GM12878 (cell line): Measurements from ENCODE around the gene CD276. TPM values are rescaled to one million over a fixed set of nuclear protein-coding genes. Genes with fewer than 3 reads are reported as not detected.

Experiments
- ATAC-seq: fragments of 200-7000 bp; cut with Tn5 transposase; 3 replicates; pipeline ENCODE4 v1.9.1; 2020; ENCODE audit warnings: mild to moderate bottlenecking, moderate library complexity
- BruUV-seq: library from RNA; stranded (reverse); fragments of 400-500 nt; replicated peaks from 2 replicates; lab custom pipeline; 2021; lab: Mats Ljungman, UMichigan
- CTCF ChIA-PET: fragments of 300-600 bp; sonication (Branson Sonifier 250); formaldehyde crosslinking; extraction: SDS; loops from one replicate; lab custom pipeline; 2021; ENCODE audit warnings: inconsistent platforms; lab: Yijun Ruan, JAX
- POLR2A ChIA-PET: fragments of 350-600 bp; formaldehyde crosslinking; extraction: SDS; loops from one replicate; lab custom pipeline; 2021; ENCODE audit warnings: inconsistent platforms; lab: Charles Lee
- RAD21 ChIA-PET: fragments of 300-600 bp; sonication (Branson Sonifier 250); formaldehyde crosslinking; loops from one replicate; lab custom pipeline; 2023; ENCODE audit warnings: antibody characterized with exemption; ENCODE audit not compliant: unreplicated experiment; lab: Charles Lee
- SMC1A ChIA-PET: fragments of 300-600 bp; sonication (Branson Sonifier 250); formaldehyde crosslinking; loops from one replicate; lab custom pipeline; 2023; ENCODE audit not compliant: unreplicated experiment, uncharacterized antibody; lab: Charles Lee
- DNase-seq: peaks from one replicate; pipeline ENCODE4 v3.0.0-alpha.2; 2011; ENCODE audit warnings: low read depth, low spot score
- FAIRE-seq: peaks from 3 replicates; lab custom pipeline; 2011; peaks lifted over from hg19 to GRCh38; lab: Jason Lieb, UNC
- H2AFZ ChIP-seq: 2 replicates; pipeline ENCODE4 v1.6.0; 2011; ENCODE audit warnings: low read depth, low read length, control low read depth; ENCODE audit not compliant: control insufficient read depth
- H3K27ac ChIP-seq: 2 replicates; pipeline ENCODE4 v1.5.1; 2011; ENCODE audit warnings: control low read depth; ENCODE audit not compliant: control insufficient read depth, insufficient read depth
- H3K27me3 ChIP-seq, 2 experiments: replicated peaks in 1 of 2; 2 replicates each; pipeline versions ENCODE4 v1.6.0 to v1.6.1; 2011; ENCODE audit warnings: low read length in 1 of 2; ENCODE audit not compliant: control insufficient read depth in 2 of 2, insufficient read depth in 2 of 2
- H3K36me3 ChIP-seq, 2 experiments: 2 replicates each; pipeline ENCODE4 v1.5.1; 2011; ENCODE audit warnings: low read length in 1 of 2; ENCODE audit not compliant: control insufficient read depth in 2 of 2, insufficient read depth in 2 of 2
- H3K4me1 ChIP-seq: 2 replicates; pipeline ENCODE4 v1.6.1; 2011; ENCODE audit warnings: mild to moderate bottlenecking, low read length, moderate library complexity, mixed read lengths; ENCODE audit not compliant: control insufficient read depth, insufficient read depth
- H3K4me2 ChIP-seq: 2 replicates; pipeline ENCODE4 v1.6.0; 2011; ENCODE audit warnings: control low read depth; ENCODE audit not compliant: control insufficient read depth, insufficient read depth
- H3K4me3 ChIP-seq: fragments of 200-600 bp; sonication (generic); 2 replicates; pipeline ENCODE4 v1.5.1; 2016
- H3K79me2 ChIP-seq: 2 replicates; pipeline ENCODE4 v1.6.0; 2011; ENCODE audit warnings: low read length; ENCODE audit not compliant: control insufficient read depth, insufficient read depth
- H3K9ac ChIP-seq: 2 replicates; pipeline ENCODE4 v1.8.0; 2011; ENCODE audit warnings: low read length, control low read depth, mixed read lengths; ENCODE audit not compliant: control insufficient read depth, insufficient read depth
- H3K9me3 ChIP-seq: replicated peaks from 3 replicates; pipeline ENCODE4 v1.5.1; 2011; ENCODE audit warnings: mild to moderate bottlenecking, low read length; ENCODE audit not compliant: control insufficient read depth, insufficient read depth
- H4K20me1 ChIP-seq: 2 replicates; pipeline ENCODE4 v1.6.0; 2011; ENCODE audit not compliant: control insufficient read depth, insufficient read depth
- CBFB ChIP-seq: IDR thresholded peaks from 2 replicates; pipeline ENCODE4 v1.6.1; 2016; ENCODE audit warnings: antibody characterized with exemption, low read depth
- EED ChIP-seq: sonication (generic); IDR thresholded peaks from 2 replicates; pipeline ENCODE4 v1.6.1; 2016; ENCODE audit warnings: antibody characterized with exemption, low read depth
- FOS ChIP-seq: IDR thresholded peaks from 3 replicates; pipeline ENCODE4 v1.6.1; 2011; ENCODE audit warnings: borderline replicate concordance; ENCODE audit not compliant: insufficient read length; ENCODE audit errors: extremely low read depth
- FOXK2 ChIP-seq: fragments of 450-650 bp; IDR thresholded peaks from 2 replicates; pipeline ENCODE4 v1.6.1; 2017; ENCODE audit warnings: mild to moderate bottlenecking, moderate library complexity
- IRF4 ChIP-seq: IDR thresholded peaks from 2 replicates; pipeline ENCODE4 v1.6.1; 2011; ENCODE audit warnings: low read depth, low read length
- MYB ChIP-seq: fragments of 150-350 bp; IDR thresholded peaks from 2 replicates; pipeline ENCODE4 v1.6.1; 2014; ENCODE audit warnings: mild to moderate bottlenecking, low read depth, low read length, borderline replicate concordance
- NFXL1 ChIP-seq: fragments of 450-650 bp; IDR thresholded peaks from 2 replicates; pipeline ENCODE4 v1.6.1; 2017; ENCODE audit warnings: antibody characterized with exemption, mild to moderate bottlenecking, borderline replicate concordance
- NR2C1 ChIP-seq: fragments of 450-650 bp; IDR thresholded peaks from 2 replicates; pipeline ENCODE4 v1.6.1; 2017; ENCODE audit warnings: antibody characterized with exemption, mild to moderate bottlenecking, moderate library complexity
- SIN3A ChIP-seq: IDR thresholded peaks from 2 replicates; pipeline ENCODE4 v1.6.1; 2012; ENCODE audit warnings: low read depth, low read length, improper control_type of control experiment
- SMARCA5 ChIP-seq: fragments of 450-650 bp; IDR thresholded peaks from 2 replicates; pipeline ENCODE4 v1.6.1; 2017; ENCODE audit warnings: mild to moderate bottlenecking
- SUZ12 ChIP-seq: fragments of 200-600 bp; sonication (generic); IDR thresholded peaks from one replicate; pipeline ENCODE4 v1.6.1; 2018; ENCODE audit warnings: antibody characterized with exemption, mild to moderate bottlenecking; ENCODE audit not compliant: unreplicated experiment
- ZBED1 ChIP-seq: IDR thresholded peaks from 2 replicates; pipeline ENCODE4 v1.6.1; 2016; ENCODE audit warnings: borderline replicate concordance
- ZNF217 ChIP-seq: fragments of 450-650 bp; IDR thresholded peaks from 2 replicates; pipeline ENCODE4 v1.6.1; 2017; ENCODE audit warnings: antibody characterized with exemption, mild to moderate bottlenecking
- ZZZ3 ChIP-seq: IDR thresholded peaks from 2 replicates; pipeline ENCODE4 v1.6.1; 2011; ENCODE audit warnings: low read depth; ENCODE audit not compliant: control insufficient read depth, insufficient read length
- WGBS: methylation state at CpG from one replicate; pipeline ENCODE4 v1.1.6; 2016; ENCODE audit warnings: low lambda C conversion rate; ENCODE audit not compliant: insufficient replicate concordance, insufficient coverage; ENCODE audit errors: missing lambda C conversion rate; 5-methylcytosine and 5-hydroxymethylcytosine counted together
- in situ Hi-C: fragments of 300-500 bp; cut with MboI; formaldehyde crosslinking; loops from 9 replicates; pipeline ENCODE4 v1.14.3; 2018; ENCODE audit warnings: mixed read lengths
- intact Hi-C: fragments of 100-400 bp; cut with micrococcal nuclease; formaldehyde crosslinking; loops from one replicate; pipeline ENCODE4 v1.14.2; 2022; ENCODE audit not compliant: unreplicated experiment
- polyA plus RNA-seq, 11 experiments: library from polyadenylated mRNA; depleted of rRNA in 4 of 11; unstranded in 6 of 11; stranded (reverse) in 5 of 11; fragments of >200 nt; fragmentation: Nextera tagmentation in 4 of 11; fragmentation: Illumina TruSeq in 1 of 11; extraction: Ambion mirVana in 4 of 11; extraction: Trizol in 1 of 11; gene quantifications; 1 replicate in 1 of 11; 2 replicates in 10 of 11; pipeline versions ENCODE4 v1.2.1 to v1.2.3, GENCODE V29; 2011 to 2016; ENCODE audit warnings: inconsistent platforms in 2 of 11, missing spikeins in 2 of 11, low read depth in 1 of 11
- total RNA-seq, 4 experiments: library from RNA; depleted of rRNA in 3 of 4; stranded (reverse); fragments of >200 nt in 3 of 4; fragmentation: Illumina TruSeq in 1 of 4; extraction: Trizol in 1 of 4; gene quantifications; 2 replicates each; pipeline versions ENCODE4 v1.2.1 to v1.2.3, GENCODE V29; 2013 to 2021
- TF ChIP-seq, protein P1 (sequence below): IDR thresholded peaks from 2 replicates; pipeline ENCODE4 v1.6.1; 2012; ENCODE audit warnings: improper control_type of control experiment, low read depth, low read length; ENCODE audit not compliant: insufficient replicate concordance

CD276 gene
- total and polyA plus RNA-seq, 10 of the 15 experiments (the other 5 are each of a cell fraction or from before 2014, with no cell fraction given), result 0.11 to 3.0 (median 1.2) TPM

DNA sequence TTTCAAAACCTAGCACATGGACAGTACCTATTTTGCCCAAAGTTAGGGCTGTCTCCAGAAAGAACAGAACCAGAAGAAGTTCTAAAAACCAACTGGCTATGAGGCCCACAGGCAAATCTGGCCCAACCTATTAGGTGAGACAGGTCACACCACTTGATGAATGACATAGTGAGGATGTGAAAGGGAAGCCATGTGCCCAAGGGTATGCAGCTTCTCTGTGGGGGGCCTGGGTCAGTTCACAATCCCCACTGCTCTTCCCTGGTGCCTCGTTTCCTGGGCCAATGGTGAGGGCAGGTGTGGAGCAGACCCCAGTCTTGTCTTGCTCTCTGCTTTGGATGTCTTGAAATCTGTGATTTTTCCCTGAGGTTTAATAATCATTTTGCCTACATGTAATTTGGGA lies 60.1 kb downstream of the CD276 start:
- DNase-seq (no peak), FAIRE-seq (no peak), ATAC-seq (no peak)
- BruUV-seq, result no TSS peak
- H3K36me3 ChIP-seq, result no peaks in the 10 kb centered on the region
- POLR2A ChIA-PET, result no interaction called here
- H2AFZ ChIP-seq, result no peak overlapping the region
- no peak overlapping the region for H3K4me2 ChIP-seq
- intact Hi-C loops, result no loop called here
- TF ChIP-seq SIN3A (no peak), CBFB (no peak), ZZZ3 (no peak)
- H3K9ac ChIP-seq, result no peak overlapping the region
- SMC1A ChIA-PET, result no interaction called here
- H3K79me2 ChIP-seq, result no peaks in the 10 kb centered on the region
- H3K27ac ChIP-seq, result no peak overlapping the region
- WGBS, result 0% methylated on average over 1 of the region's 1 CpG
- H3K27me3 ChIP-seq, result peaks cover 0 to 3% of the 10 kb centered on the region in 2 experiments; a peak in 3 of 4 replicates
- H3K4me1 ChIP-seq, result no peaks in the 10 kb centered on the region
- H3K9me3 ChIP-seq, result no peaks in the 10 kb centered on the region
- no peaks in the 10 kb centered on the region for H4K20me1 ChIP-seq
- in situ Hi-C loops, result no loop called here
- no peak overlapping the region for H3K4me3 ChIP-seq
- CTCF ChIA-PET, result no interaction called here
- RAD21 ChIA-PET, result no interaction called here

DNA sequence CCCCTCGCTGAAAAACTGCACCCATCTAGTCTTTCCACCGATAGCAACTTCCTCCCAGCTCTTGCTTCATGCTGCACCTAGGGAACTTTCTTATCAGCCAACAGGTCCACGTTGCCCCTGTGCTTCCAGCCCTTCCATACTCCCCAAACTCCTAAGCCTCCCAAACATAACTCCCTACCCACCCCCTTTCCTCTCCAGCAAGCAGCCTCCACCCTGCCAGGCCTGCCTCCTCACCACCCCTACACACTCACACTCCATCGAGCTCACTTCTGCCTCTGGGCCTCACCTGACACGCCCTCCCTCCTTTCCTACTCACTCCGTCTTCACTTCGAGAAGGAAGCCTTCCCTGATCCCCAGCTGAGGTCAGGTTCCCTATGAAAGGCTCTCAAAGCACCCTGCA lies 60.9 kb downstream of the CD276 start:
- DNase-seq, result no peak
- SMC1A ChIA-PET, result no interaction called here
- no peak overlapping the region for H2AFZ ChIP-seq
- WGBS, result 7% methylated on average over 7 of the region's 7 CpGs
- H3K27ac ChIP-seq, result no peak overlapping the region
- RAD21 ChIA-PET, result no interaction called here
- no peak for FAIRE-seq
- intact Hi-C loops, result no loop called here
- POLR2A ChIA-PET, result no interaction called here
- no peak overlapping the region for H3K9ac ChIP-seq
- BruUV-seq, result no TSS peak
- in situ Hi-C loops, result no loop called here
- no peaks in the 10 kb centered on the region for H4K20me1 ChIP-seq
- H3K4me1 ChIP-seq, result no peaks in the 10 kb centered on the region
- no peaks in the 10 kb centered on the region for H3K36me3 ChIP-seq
- H3K4me3 ChIP-seq, result no peak overlapping the region
- no peak for ATAC-seq
- H3K4me2 ChIP-seq, result no peak overlapping the region
- peaks cover 0 to 5% of the 10 kb centered on the region in 2 experiments; a peak in 3 of 4 replicates for H3K27me3 ChIP-seq
- no peaks in the 10 kb centered on the region for H3K79me2 ChIP-seq
- H3K9me3 ChIP-seq, result no peaks in the 10 kb centered on the region
- CTCF ChIA-PET, result no interaction called here
- no peak for TF ChIP-seq NR2C1
- TF ChIP-seq FOXK2, result no peak
- no peak for TF ChIP-seq NFXL1
- TF ChIP-seq, protein P1, sequence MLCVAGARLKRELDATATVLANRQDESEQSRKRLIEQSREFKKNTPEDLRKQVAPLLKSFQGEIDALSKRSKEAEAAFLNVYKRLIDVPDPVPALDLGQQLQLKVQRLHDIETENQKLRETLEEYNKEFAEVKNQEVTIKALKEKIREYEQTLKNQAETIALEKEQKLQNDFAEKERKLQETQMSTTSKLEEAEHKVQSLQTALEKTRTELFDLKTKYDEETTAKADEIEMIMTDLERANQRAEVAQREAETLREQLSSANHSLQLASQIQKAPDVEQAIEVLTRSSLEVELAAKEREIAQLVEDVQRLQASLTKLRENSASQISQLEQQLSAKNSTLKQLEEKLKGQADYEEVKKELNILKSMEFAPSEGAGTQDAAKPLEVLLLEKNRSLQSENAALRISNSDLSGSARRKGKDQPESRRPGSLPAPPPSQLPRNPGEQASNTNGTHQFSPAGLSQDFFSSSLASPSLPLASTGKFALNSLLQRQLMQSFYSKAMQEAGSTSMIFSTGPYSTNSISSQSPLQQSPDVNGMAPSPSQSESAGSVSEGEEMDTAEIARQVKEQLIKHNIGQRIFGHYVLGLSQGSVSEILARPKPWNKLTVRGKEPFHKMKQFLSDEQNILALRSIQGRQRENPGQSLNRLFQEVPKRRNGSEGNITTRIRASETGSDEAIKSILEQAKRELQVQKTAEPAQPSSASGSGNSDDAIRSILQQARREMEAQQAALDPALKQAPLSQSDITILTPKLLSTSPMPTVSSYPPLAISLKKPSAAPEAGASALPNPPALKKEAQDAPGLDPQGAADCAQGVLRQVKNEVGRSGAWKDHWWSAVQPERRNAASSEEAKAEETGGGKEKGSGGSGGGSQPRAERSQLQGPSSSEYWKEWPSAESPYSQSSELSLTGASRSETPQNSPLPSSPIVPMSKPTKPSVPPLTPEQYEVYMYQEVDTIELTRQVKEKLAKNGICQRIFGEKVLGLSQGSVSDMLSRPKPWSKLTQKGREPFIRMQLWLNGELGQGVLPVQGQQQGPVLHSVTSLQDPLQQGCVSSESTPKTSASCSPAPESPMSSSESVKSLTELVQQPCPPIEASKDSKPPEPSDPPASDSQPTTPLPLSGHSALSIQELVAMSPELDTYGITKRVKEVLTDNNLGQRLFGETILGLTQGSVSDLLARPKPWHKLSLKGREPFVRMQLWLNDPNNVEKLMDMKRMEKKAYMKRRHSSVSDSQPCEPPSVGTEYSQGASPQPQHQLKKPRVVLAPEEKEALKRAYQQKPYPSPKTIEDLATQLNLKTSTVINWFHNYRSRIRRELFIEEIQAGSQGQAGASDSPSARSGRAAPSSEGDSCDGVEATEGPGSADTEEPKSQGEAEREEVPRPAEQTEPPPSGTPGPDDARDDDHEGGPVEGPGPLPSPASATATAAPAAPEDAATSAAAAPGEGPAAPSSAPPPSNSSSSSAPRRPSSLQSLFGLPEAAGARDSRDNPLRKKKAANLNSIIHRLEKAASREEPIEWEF, result no peak
- TF ChIP-seq IRF4, result no peak
- no peak for TF ChIP-seq FOS
- no peak for TF ChIP-seq SMARCA5
- TF ChIP-seq SUZ12, result no peak
- no peak for TF ChIP-seq ZBED1
- no peak for TF ChIP-seq ZNF217
- TF ChIP-seq MYB, result no peak
- TF ChIP-seq EED, result no peak
